ENCODE results near the gene BCLAF3.

BCLAF3 gene

GRCh38 chrX:19956306-19956705 lies 34.6 kb downstream of the BCLAF3 start:
- Histone ChIP-seq H3K4me3 (ENCODE audit: low read depth in 1 of 5, low read length in 5 of 5) (no peak overlapping the region), H3K27me3 (ENCODE audit: control insufficient read depth in 5 of 5, insufficient read depth in 4 of 5, low read length in 5 of 5) (peaks cover 0 to 8% (median 0%) of the 10 kb centered on the region in 5 donors), H3K9me3 (ENCODE audit: control insufficient read depth in 5 of 5, low read length in 5 of 5) (no peaks in the 10 kb centered on the region), H3K36me3 (ENCODE audit: control insufficient read depth in 5 of 5, insufficient read depth in 5 of 5, low read length in 5 of 5) (peaks cover 0 to 7% (median 5%) of the 10 kb centered on the region in 5 donors), H3K4me1 (ENCODE audit: control insufficient read depth in 5 of 5, insufficient read depth in 5 of 5, low read length in 5 of 5) (peaks cover 0 to 25% (median 4%) of the 10 kb centered on the region in 5 donors), H3K9ac (ENCODE audit: low read length in 5 of 5) (no peak overlapping the region), H3K27ac (ENCODE audit: low read depth, low read length) (no peak overlapping the region)

- peak overlapping the region; percentile 55 for H3K27ac ChIP-seq (ENCODE audit: low read depth, low read length)
- peaks cover 0 to 3% (median 0%) of the 10 kb centered on the region in 5 donors for H3K27me3 ChIP-seq (ENCODE audit: control insufficient read depth in 5 of 5, insufficient read depth in 4 of 5, low read length in 5 of 5)
- H3K4me3 ChIP-seq (ENCODE audit: low read depth in 1 of 5, low read length in 5 of 5), result no peak overlapping the region
- H3K36me3 ChIP-seq (ENCODE audit: control insufficient read depth in 5 of 5, insufficient read depth in 5 of 5, low read length in 5 of 5), result peaks cover 0 to 7% (median 5%) of the 10 kb centered on the region in 5 donors
- H3K9ac ChIP-seq (ENCODE audit: low read length in 5 of 5), result no peak overlapping the region
- no peaks in the 10 kb centered on the region for H3K9me3 ChIP-seq (ENCODE audit: control insufficient read depth in 5 of 5, low read length in 5 of 5)
- peaks cover 0 to 25% (median 4%) of the 10 kb centered on the region in 5 donors for H3K4me1 ChIP-seq (ENCODE audit: control insufficient read depth in 5 of 5, insufficient read depth in 5 of 5, low read length in 5 of 5)
Measured at GRCh38 chrX:19955306-19955705, 35.6 kb downstream of the BCLAF3 start.

- Histone ChIP-seq H3K27me3 (ENCODE audit: control insufficient read depth in 5 of 5, insufficient read depth in 4 of 5, low read length in 5 of 5) (peaks cover 0 to 3% (median 0%) of the 10 kb centered on the region in 5 donors), H3K36me3 (ENCODE audit: control insufficient read depth in 5 of 5, insufficient read depth in 5 of 5, low read length in 5 of 5) (peaks cover 0 to 7% (median 5%) of the 10 kb centered on the region in 5 donors), H3K9me3 (ENCODE audit: control insufficient read depth in 5 of 5, low read length in 5 of 5) (no peaks in the 10 kb centered on the region), H3K27ac (ENCODE audit: low read depth, low read length) (peak overlapping the region; percentile 55), H3K9ac (ENCODE audit: low read length in 5 of 5) (no peak overlapping the region), H3K4me3 (ENCODE audit: low read depth in 1 of 5, low read length in 5 of 5) (no peak overlapping the region), H3K4me1 (ENCODE audit: control insufficient read depth in 5 of 5, insufficient read depth in 5 of 5, low read length in 5 of 5) (peaks cover 0 to 25% (median 4%) of the 10 kb centered on the region in 5 donors)
Measured at GRCh38 chrX:19954335-19955096, 36.3 kb downstream of the BCLAF3 start.

GRCh38 chrX:19953145-19953544 lies 37.7 kb downstream of the BCLAF3 start:
- Histone ChIP-seq H3K4me3 (ENCODE audit: low read depth in 1 of 5, low read length in 5 of 5) (no peak overlapping the region), H3K9me3 (ENCODE audit: control insufficient read depth in 5 of 5, low read length in 5 of 5) (no peaks in the 10 kb centered on the region), H3K27me3 (ENCODE audit: control insufficient read depth in 5 of 5, insufficient read depth in 4 of 5, low read length in 5 of 5) (peaks cover 0 to 3% (median 0%) of the 10 kb centered on the region in 5 donors), H3K4me1 (ENCODE audit: control insufficient read depth in 5 of 5, insufficient read depth in 5 of 5, low read length in 5 of 5) (peaks cover 0 to 25% (median 4%) of the 10 kb centered on the region in 5 donors), H3K36me3 (ENCODE audit: control insufficient read depth in 5 of 5, insufficient read depth in 5 of 5, low read length in 5 of 5) (peaks cover 3 to 13% (median 9%) of the 10 kb centered on the region in 5 donors), H3K9ac (ENCODE audit: low read length in 5 of 5) (no peak overlapping the region), H3K27ac (ENCODE audit: low read depth, low read length) (no peak overlapping the region)

- H3K9ac ChIP-seq (ENCODE audit: low read length in 5 of 5), result no peak overlapping the region
- H3K27ac ChIP-seq (ENCODE audit: low read depth, low read length), result no peak overlapping the region
- H3K27me3 ChIP-seq (ENCODE audit: control insufficient read depth in 5 of 5, insufficient read depth in 4 of 5, low read length in 5 of 5), result peaks cover 0 to 3% (median 0%) of the 10 kb centered on the region in 5 donors
- no peaks in the 10 kb centered on the region for H3K9me3 ChIP-seq (ENCODE audit: control insufficient read depth in 5 of 5, low read length in 5 of 5)
- peaks cover 3 to 17% (median 12%) of the 10 kb centered on the region in 5 donors for H3K36me3 ChIP-seq (ENCODE audit: control insufficient read depth in 5 of 5, insufficient read depth in 5 of 5, low read length in 5 of 5)
- no peak overlapping the region for H3K4me3 ChIP-seq (ENCODE audit: low read depth in 1 of 5, low read length in 5 of 5)
- H3K4me1 ChIP-seq (ENCODE audit: control insufficient read depth in 5 of 5, insufficient read depth in 5 of 5, low read length in 5 of 5), result peaks cover 0 to 5% (median 0%) of the 10 kb centered on the region in 5 donors
Measured at GRCh38 chrX:19949340-19949739, 41.5 kb downstream of the BCLAF3 start.

GRCh38 chrX:19947612-19948011 lies 43.2 kb downstream of the BCLAF3 start:
- H3K4me3 ChIP-seq (ENCODE audit: low read depth in 1 of 5, low read length in 5 of 5), result no peak overlapping the region
- H3K27ac ChIP-seq (ENCODE audit: low read depth, low read length), result no peak overlapping the region
- H3K36me3 ChIP-seq (ENCODE audit: control insufficient read depth in 5 of 5, insufficient read depth in 5 of 5, low read length in 5 of 5), result peaks cover 0 to 12% (median 5%) of the 10 kb centered on the region in 5 donors
- no peaks in the 10 kb centered on the region for H3K4me1 ChIP-seq (ENCODE audit: control insufficient read depth in 5 of 5, insufficient read depth in 5 of 5, low read length in 5 of 5)
- H3K9ac ChIP-seq (ENCODE audit: low read length in 5 of 5), result no peak overlapping the region
- no peaks in the 10 kb centered on the region for H3K9me3 ChIP-seq (ENCODE audit: control insufficient read depth in 5 of 5, low read length in 5 of 5)
- no peaks in the 10 kb centered on the region for H3K27me3 ChIP-seq (ENCODE audit: control insufficient read depth in 5 of 5, insufficient read depth in 4 of 5, low read length in 5 of 5)
